ENCODE results near the gene KLLN.
"Not testable (repeated sequence)": the region's sequence is repeated elsewhere in the genome, so short reads cannot be mapped to it uniquely, and the experiment has no call there.

KLLN gene

GRCh38 chr10:87872828-87873227 lies 9.5 kb upstream of the KLLN start:
- H3K4me3 ChIP-seq (ENCODE audit: low read length) = no peak overlapping the region
- no peak for TF ChIP-seq CTCF (conservative IDR thresholded peaks at IDR 0.05; ENCODE audit: low read length)

DNA sequence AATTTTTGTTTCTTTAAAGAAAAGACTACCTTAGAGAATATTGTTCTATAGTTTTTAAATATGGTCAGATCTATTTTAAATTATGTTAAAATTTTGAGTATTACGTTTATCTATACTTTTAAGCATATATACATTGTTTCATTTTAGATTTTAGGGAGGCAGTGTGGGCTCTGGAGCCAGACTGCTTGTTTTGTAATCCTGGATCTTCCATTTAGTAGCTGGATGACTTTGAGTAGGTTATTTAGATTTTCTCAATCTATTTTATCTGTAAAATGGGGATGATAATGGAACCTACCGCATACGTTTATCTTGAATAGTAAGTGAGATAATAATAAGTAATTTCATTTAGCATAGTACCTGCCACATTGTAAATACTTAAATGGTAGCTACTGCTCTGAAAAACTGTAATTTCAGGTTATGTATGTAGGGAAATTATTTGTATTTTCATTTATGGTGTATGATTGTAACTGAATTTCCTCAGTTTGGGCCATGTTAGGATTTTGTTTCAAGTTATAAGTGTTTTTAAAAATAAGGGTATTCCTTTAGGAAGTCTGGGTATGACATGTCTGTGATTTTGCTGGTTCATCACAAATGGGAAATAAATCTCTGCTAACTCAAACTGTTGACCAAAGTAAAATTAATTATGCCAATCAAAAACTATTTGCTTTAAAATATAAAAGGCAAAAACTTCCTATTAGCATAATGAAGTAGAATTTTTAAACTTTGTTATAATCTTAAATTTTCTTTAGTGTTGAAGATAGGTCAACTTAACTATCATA lies 6.6 kb upstream of the KLLN start:
- DNase-seq (ENCODE audit: low read depth) = no peak
- TF ChIP-seq CTCF (conservative IDR thresholded peaks at IDR 0.05; ENCODE audit: low read length) = no peak
- H3K4me3 ChIP-seq (ENCODE audit: low read length) = no peak overlapping the region

More at GRCh38 chr10:87872828-87873227, 9.5 kb upstream of the KLLN start:
- no peak for DNase-seq (ENCODE audit: low read depth)

- not testable (repeated sequence) for H3K4me3 ChIP-seq (ENCODE audit: low read length); DNase-seq (ENCODE audit: low read depth)
Measured at GRCh38 chr10:87869139-87869538, 5.8 kb upstream of the KLLN start.

DNA sequence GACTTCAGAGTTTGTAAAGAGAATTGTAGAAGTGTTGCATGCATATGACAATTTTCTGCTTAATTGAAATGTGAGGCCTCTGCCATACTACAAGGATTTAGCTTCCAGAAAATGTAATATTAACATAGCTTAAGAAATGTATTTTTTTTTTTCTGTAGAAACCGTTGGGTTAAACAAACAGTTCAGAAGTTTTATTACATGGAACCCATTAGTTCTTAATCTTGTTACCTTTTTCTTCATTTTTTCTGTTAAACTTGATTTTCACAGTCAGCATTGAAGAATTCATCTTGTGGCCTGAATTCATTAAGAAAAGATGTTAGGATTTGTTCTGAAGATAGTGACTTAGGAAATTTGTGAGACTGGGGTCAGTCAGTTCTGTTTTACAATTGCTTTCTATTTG lies 4.9 kb upstream of the KLLN start:
- H3K4me3 ChIP-seq (ENCODE audit: low read length) = peak overlapping the region; percentile 85
- TF ChIP-seq CTCF (conservative IDR thresholded peaks at IDR 0.05; ENCODE audit: low read length) = no peak

GRCh38 chr10:87867453-87867852 lies 4.1 kb upstream of the KLLN start:
- DNase-seq (ENCODE audit: low read depth) = no peak
- no peak for TF ChIP-seq CTCF (conservative IDR thresholded peaks at IDR 0.05; ENCODE audit: low read length)
- H3K4me3 ChIP-seq (ENCODE audit: low read length) = peak overlapping the region; percentile 85

More for the DNA sequence above, 4.9 kb upstream of the KLLN start:
- DNase-seq (ENCODE audit: low read depth) = no peak

DNA sequence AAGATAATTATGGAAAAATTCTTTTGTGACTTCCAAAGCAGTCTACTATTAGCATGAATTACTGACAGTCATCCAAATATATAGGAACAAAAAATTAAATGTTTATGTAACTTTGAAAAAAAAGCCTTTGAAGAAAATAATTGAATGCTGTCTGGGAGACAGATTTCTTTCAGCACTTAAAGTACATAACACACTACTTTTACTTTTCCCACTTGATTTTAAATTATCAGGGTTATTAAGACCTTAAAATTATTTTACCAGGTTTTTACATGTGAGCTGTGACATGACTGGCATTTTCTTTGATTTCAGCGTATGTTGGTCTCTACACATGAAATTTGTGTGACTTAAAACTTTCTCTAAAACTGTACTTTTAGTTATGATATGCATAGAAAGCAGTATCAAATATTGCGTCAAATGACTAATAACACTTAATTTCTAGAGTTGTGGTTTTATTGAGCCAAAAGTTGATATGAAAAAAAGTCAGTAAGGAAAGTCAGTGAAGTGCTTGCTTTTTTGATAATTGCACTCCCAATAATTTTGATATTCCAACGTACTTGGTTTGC lies 3.2 kb upstream of the KLLN start:
- no peak for DNase-seq (ENCODE audit: low read depth)
- peak overlapping the region; percentile 85 for H3K4me3 ChIP-seq (ENCODE audit: low read length)

More for the DNA sequence above, 3.2 kb upstream of the KLLN start:
- TF ChIP-seq CTCF (conservative IDR thresholded peaks at IDR 0.05; ENCODE audit: low read length) = no peak
